Duodenal mucosa (tissue), 2 donors: ENCODE data around the gene MYLK.

Source experiments
- H3K27ac ChIP-seq: one replicate; pipeline ENCODE4 v1.7.0; 2013; ENCODE audit warnings: low read depth, low read length
- H3K27me3 ChIP-seq, 2 donors: one replicate each; pipeline ENCODE4 v1.7.0; 2013; ENCODE audit warnings: low read length in 2 of 2, control low read depth in 1 of 2; ENCODE audit not compliant: insufficient read depth in 2 of 2, control insufficient read depth in 1 of 2
- H3K36me3 ChIP-seq, 2 donors: one replicate each; pipeline ENCODE4 v1.7.0; 2013; ENCODE audit warnings: low read length in 2 of 2, control low read depth in 1 of 2; ENCODE audit not compliant: insufficient read depth in 2 of 2, control insufficient read depth in 1 of 2
- H3K4me1 ChIP-seq, 2 donors: one replicate each; pipeline ENCODE4 v1.7.0; 2013; ENCODE audit warnings: low read length in 2 of 2, control low read depth in 1 of 2; ENCODE audit not compliant: insufficient read depth in 2 of 2, control insufficient read depth in 1 of 2
- H3K4me3 ChIP-seq, 2 donors: one replicate each; pipeline ENCODE4 v1.7.0; 2013; ENCODE audit warnings: low read length in 2 of 2, low read depth in 1 of 2
- H3K9ac ChIP-seq, 2 donors: one replicate each; pipeline ENCODE4 v1.7.0; 2013; ENCODE audit warnings: low read length in 2 of 2, low read depth in 1 of 2
- H3K9me3 ChIP-seq, 2 donors: one replicate each; pipeline ENCODE4 v1.7.0; 2013; ENCODE audit warnings: low read length in 2 of 2, control low read depth in 1 of 2; ENCODE audit not compliant: control insufficient read depth in 1 of 2

The MYLK gene, protein sequence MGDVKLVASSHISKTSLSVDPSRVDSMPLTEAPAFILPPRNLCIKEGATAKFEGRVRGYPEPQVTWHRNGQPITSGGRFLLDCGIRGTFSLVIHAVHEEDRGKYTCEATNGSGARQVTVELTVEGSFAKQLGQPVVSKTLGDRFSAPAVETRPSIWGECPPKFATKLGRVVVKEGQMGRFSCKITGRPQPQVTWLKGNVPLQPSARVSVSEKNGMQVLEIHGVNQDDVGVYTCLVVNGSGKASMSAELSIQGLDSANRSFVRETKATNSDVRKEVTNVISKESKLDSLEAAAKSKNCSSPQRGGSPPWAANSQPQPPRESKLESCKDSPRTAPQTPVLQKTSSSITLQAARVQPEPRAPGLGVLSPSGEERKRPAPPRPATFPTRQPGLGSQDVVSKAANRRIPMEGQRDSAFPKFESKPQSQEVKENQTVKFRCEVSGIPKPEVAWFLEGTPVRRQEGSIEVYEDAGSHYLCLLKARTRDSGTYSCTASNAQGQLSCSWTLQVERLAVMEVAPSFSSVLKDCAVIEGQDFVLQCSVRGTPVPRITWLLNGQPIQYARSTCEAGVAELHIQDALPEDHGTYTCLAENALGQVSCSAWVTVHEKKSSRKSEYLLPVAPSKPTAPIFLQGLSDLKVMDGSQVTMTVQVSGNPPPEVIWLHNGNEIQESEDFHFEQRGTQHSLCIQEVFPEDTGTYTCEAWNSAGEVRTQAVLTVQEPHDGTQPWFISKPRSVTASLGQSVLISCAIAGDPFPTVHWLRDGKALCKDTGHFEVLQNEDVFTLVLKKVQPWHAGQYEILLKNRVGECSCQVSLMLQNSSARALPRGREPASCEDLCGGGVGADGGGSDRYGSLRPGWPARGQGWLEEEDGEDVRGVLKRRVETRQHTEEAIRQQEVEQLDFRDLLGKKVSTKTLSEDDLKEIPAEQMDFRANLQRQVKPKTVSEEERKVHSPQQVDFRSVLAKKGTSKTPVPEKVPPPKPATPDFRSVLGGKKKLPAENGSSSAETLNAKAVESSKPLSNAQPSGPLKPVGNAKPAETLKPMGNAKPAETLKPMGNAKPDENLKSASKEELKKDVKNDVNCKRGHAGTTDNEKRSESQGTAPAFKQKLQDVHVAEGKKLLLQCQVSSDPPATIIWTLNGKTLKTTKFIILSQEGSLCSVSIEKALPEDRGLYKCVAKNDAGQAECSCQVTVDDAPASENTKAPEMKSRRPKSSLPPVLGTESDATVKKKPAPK (N-terminal part only)

GRCh38 chr3:123884203-123884831 lies at the start of gene MYLK:
MYLK (minus strand) TSS chr3:123884332; CDS start chr3:123793841, 90,491 bp downstream.
- Histone ChIP-seq H3K4me1 (peaks cover 0 to 10% of the 10 kb centered on the region in 2 donors), H3K27me3 (peaks cover 8 to 19% of the 10 kb centered on the region in 2 donors), H3K4me3 (peak within 1 kb of the TSS; percentile 44 to 55), H3K36me3 (no peaks in the 10 kb centered on the region), H3K27ac (no peak within 1 kb of the TSS), H3K9me3 (no peaks in the 10 kb centered on the region), H3K9ac (no peak within 1 kb of the TSS)

DNA sequence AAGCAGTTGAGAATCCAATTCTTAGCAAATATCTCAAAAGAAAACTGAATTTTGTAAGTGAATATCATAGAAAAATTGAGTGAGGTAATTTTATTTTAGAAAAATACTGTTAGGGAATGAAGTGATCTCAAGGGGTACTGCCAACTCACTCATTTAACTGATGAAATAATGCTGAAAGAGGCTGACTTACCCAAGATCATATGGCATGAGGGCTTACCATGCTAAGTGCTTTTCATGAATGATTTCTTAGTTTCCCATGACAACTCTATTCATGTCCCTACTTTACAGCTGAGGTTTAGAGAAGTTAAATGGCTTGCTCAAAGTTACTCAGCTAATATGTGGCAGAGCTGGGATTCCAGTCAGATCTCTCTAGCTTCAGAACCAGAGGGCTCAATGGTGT lies 46.3 kb upstream of the MYLK start:
- Histone ChIP-seq H3K27me3 (no peaks in the 10 kb centered on the region), H3K27ac (no peak overlapping the region), H3K9me3 (no peaks in the 10 kb centered on the region), H3K4me3 (no peak overlapping the region), H3K4me1 (no peaks in the 10 kb centered on the region), H3K9ac (no peak overlapping the region), H3K36me3 (peaks cover 0 to 20% of the 10 kb centered on the region in 2 donors)

DNA sequence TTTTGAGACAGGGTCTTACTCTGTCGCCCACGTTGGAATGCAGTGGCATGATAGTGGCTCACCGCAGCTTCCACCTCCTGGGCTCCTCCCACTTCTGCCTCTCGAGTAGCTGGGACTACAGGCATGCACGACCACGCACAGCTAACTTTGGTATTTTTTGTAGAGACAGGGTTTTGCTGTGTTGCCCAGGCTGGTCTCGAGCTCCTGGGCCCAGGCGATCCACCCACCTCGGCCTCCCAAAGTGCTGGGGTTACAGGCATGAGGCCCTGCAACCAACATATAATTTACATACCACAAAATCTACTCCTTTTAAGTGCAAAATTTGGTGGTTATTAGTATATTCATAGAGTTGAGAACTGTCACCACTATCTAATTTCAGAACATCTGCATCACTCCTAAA lies 45.2 kb upstream of the MYLK start:
- H3K9me3 ChIP-seq: no peaks in the 10 kb centered on the region
- H3K4me1 ChIP-seq: no peaks in the 10 kb centered on the region
- no peak overlapping the region for H3K4me3 ChIP-seq
- peaks cover 2 to 21% of the 10 kb centered on the region in 2 donors for H3K36me3 ChIP-seq
- no peak overlapping the region for H3K27ac ChIP-seq
- no peak overlapping the region for H3K9ac ChIP-seq
- H3K27me3 ChIP-seq: no peaks in the 10 kb centered on the region

- H3K27me3 ChIP-seq: no peaks in the 10 kb centered on the region
- H3K9ac ChIP-seq: no peak overlapping the region
- peaks cover 0 to 13% of the 10 kb centered on the region in 2 donors for H3K9me3 ChIP-seq
- H3K4me3 ChIP-seq: no peak overlapping the region
- no peak overlapping the region for H3K27ac ChIP-seq
- H3K36me3 ChIP-seq: peaks cover 5 to 21% of the 10 kb centered on the region in 2 donors
- H3K4me1 ChIP-seq: no peaks in the 10 kb centered on the region
Measured at GRCh38 chr3:123926396-123926795, 42.3 kb upstream of the MYLK start.

DNA sequence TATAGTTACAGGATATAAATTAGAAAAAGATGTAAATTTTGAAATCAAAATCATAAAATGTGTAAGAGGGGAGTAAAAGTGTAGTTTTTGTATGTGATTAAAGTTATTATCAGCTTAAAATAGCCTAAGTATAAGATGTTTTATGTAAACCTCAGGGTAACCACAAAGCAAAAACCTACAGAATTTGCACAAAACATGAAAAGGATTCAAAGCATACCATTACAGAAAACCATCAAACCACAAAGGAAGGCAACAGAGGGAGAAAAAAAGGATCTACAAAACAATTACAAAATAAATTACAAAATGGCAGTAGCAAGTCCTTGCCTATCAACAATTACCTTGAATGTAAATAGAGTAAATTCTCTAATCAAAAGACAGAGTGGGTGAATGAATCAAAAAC lies 36.7 kb upstream of the MYLK start:
- peaks cover 17 to 22% of the 10 kb centered on the region in 2 donors for H3K36me3 ChIP-seq
- no peaks in the 10 kb centered on the region for H3K27me3 ChIP-seq
- H3K9me3 ChIP-seq: peaks cover 6 to 26% of the 10 kb centered on the region in 2 donors
- H3K27ac ChIP-seq: no peak overlapping the region
- H3K4me1 ChIP-seq: no peaks in the 10 kb centered on the region
- H3K9ac ChIP-seq: no peak overlapping the region
- no peak overlapping the region for H3K4me3 ChIP-seq

GRCh38 chr3:123920383-123920782 lies 36.3 kb upstream of the MYLK start:
- Histone ChIP-seq H3K9ac (no peak overlapping the region), H3K9me3 (peaks cover 6 to 26% of the 10 kb centered on the region in 2 donors), H3K4me3 (no peak overlapping the region), H3K27ac (no peak overlapping the region), H3K4me1 (no peaks in the 10 kb centered on the region), H3K36me3 (peaks cover 17 to 18% of the 10 kb centered on the region in 2 donors), H3K27me3 (no peaks in the 10 kb centered on the region)

DNA sequence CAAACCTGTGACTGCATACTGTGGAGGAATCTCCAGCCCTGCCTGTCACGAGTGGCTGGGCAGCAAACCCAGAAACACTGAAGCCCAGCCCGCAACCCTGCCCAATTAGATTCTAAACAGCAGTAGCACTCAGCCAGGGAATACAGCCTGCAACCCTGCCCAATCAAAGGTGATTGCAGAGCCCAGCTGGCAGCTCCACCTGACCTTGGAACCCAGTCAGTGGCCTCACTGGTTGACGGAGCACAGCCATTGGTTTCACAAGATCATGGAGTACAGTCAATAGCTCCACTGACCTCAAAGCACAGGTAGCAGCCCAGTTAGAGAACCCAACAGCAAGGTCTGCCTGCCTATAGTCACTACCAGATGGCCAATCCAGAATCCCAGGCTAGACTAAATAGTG lies 35.2 kb upstream of the MYLK start:
- H3K4me1 ChIP-seq: no peaks in the 10 kb centered on the region
- no peak overlapping the region for H3K4me3 ChIP-seq
- H3K9me3 ChIP-seq: peaks cover 6 to 26% of the 10 kb centered on the region in 2 donors
- no peaks in the 10 kb centered on the region for H3K27me3 ChIP-seq
- H3K36me3 ChIP-seq: peaks cover 18 to 19% of the 10 kb centered on the region in 2 donors
- no peak overlapping the region for H3K9ac ChIP-seq
- H3K27ac ChIP-seq: no peak overlapping the region

- H3K36me3 ChIP-seq: peaks cover 10 to 15% of the 10 kb centered on the region in 2 donors
- no peak overlapping the region for H3K9ac ChIP-seq
- H3K27ac ChIP-seq: no peak overlapping the region
- H3K27me3 ChIP-seq: no peaks in the 10 kb centered on the region
- no peak overlapping the region for H3K4me3 ChIP-seq
- no peaks in the 10 kb centered on the region for H3K9me3 ChIP-seq
- H3K4me1 ChIP-seq: no peaks in the 10 kb centered on the region
Measured at GRCh38 chr3:123914829-123915228, 30.7 kb upstream of the MYLK start.

- H3K36me3 ChIP-seq: peaks cover 0 to 2% of the 10 kb centered on the region in 2 donors
- no peak overlapping the region for H3K4me3 ChIP-seq
- H3K4me1 ChIP-seq: no peaks in the 10 kb centered on the region
- no peaks in the 10 kb centered on the region for H3K9me3 ChIP-seq
- H3K9ac ChIP-seq: no peak overlapping the region
- no peak overlapping the region for H3K27ac ChIP-seq
- no peaks in the 10 kb centered on the region for H3K27me3 ChIP-seq
Measured at GRCh38 chr3:123909785-123910184, 25.7 kb upstream of the MYLK start.
